HCT116 (cell line): Measurements from ENCODE around the gene WFDC1.

Experiments
- EZH2 ChIP-seq: fragments of 200-600 bp; sonication (generic); IDR thresholded peaks from 2 replicates; pipeline ENCODE4 v1.6.1; 2017; ENCODE audit warnings: antibody characterized with exemption, mixed run types
- JUND ChIP-seq: IDR thresholded peaks from 2 replicates; pipeline ENCODE4 v1.6.1; 2012
- POLR2A ChIP-seq: IDR thresholded peaks from 2 replicates; pipeline ENCODE4 v1.7.0; 2011; ENCODE audit warnings: borderline replicate concordance; ENCODE audit not compliant: insufficient read depth, insufficient read length; ENCODE audit errors: extremely low read depth
- RAD21 ChIP-seq: IDR thresholded peaks from 2 replicates; pipeline ENCODE4 v1.6.1; 2012; ENCODE audit warnings: low read depth, mild to moderate bottlenecking

GRCh38 chr16:84312783-84313382 is 18.2 kb downstream of the WFDC1 start:
- no peak for TF ChIP-seq EZH2
- peak; percentile 63 for TF ChIP-seq RAD21
- TF ChIP-seq POLR2A = no peak
- no peak for TF ChIP-seq JUND
